Activated CD4-positive, alpha-beta T cell treated with anti-CD3 and anti-CD28 coated beads for 24 hours (primary cell): Measurements from ENCODE around the gene TMEM218.
"Not testable (repeated sequence)": the region's sequence is repeated elsewhere in the genome, so short reads cannot be mapped to it uniquely, and the experiment has no call there.

Experiments used
- DNase-seq, 2 donors: peaks; one replicate each; pipeline ENCODE4 v3.0.0-alpha.2; 2020; ENCODE audit warnings: low read depth in 2 of 2

TMEM218 gene

DNA sequence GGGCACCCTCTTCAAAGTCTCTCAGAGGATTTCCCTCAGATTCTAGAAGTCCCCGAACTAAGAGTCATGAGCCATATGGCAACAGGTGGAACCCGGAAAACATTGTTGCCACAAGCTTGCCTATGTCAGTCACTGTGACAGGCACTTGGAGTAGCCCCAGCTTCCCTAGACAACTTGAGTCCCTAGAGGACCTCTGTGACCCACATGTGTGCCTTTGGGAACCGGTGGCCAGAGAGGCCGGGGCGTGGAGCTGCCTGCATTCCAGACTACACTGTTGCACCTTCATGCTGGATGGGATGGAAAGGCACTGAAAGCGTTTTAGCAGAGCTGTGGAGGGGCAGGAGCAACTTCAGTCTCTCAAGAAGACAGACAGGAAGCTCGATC lies 36.2 kb downstream of the TMEM218 start:
- DNase-seq: no peak

DNA sequence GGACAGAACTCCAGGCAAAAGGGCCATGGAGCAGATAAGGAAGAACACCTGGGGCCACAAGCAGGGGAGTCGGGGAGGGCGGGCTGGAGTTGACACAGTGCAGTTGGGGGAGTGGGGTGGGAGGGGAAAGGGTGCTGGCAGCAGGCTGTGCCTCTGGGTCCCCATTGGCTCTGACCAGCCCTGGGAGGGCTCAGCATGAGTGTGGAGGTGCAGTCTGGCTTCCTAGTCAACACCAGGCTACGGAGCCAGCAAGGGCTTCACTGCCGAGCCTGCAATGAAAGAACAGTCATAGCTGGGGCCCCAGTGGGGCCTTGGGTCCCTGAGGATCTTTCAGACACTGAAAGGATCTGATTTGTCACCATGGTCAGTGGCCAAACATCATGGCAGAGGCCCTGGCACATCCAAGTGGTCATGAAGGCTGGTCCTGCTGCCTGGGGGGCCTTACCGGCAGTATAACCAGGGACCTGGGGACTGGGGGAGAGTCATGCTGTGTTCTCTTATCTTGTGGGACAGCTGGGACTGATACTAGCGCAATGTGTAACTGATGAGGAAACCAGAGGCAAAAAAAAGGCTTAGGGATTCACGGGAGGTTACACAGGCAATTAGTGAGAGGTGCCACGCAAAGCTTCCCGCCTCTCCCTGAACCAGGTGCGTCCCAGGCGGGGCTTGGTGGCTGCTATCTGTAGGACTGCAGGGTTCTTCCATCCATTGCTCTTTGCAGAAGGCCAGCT lies 36.8 kb downstream of the TMEM218 start:
- DNase-seq: no peak

DNA sequence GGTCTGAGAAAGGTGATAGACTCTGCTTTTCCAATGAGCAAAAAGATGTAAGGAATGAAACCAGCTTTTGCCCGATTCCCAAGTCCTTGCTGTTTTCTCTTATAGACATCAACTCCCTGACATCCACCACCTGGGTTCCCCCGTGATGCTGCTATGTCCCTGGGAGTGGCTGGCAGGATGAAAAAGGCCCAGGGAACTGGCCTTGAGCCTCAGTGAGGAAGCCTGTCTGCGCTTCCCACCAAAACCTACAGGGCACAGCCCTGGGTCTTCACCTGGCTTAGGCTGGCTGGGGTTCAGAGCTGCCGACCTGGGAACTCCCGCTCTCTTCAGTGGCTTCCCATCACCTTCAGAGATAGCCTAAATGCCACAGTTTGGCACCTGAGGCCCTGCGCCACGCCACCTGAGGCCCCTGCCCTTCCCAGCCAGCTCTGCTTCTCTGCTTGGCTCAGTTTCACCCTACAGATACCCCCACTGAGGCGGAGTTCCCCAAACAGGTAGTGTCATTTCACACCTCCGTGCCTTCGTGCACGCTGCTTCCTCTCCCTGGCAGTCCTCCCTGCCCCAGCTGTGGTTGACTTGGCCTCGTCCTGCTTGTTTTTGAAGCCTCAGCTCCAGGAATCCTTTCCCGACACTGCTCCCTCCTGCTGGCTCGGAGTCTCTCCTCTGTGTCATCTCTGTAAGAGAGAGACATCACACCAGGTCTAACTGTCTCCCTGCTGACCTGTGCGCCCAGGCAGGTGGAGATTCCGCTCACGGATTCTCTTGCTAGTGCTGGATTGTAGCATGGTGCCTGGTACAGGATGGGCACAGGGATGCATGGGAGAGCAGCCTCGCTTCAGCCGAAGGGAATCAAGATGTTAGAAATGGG lies 37.6 kb downstream of the TMEM218 start:
- DNase-seq: no peak

DNA sequence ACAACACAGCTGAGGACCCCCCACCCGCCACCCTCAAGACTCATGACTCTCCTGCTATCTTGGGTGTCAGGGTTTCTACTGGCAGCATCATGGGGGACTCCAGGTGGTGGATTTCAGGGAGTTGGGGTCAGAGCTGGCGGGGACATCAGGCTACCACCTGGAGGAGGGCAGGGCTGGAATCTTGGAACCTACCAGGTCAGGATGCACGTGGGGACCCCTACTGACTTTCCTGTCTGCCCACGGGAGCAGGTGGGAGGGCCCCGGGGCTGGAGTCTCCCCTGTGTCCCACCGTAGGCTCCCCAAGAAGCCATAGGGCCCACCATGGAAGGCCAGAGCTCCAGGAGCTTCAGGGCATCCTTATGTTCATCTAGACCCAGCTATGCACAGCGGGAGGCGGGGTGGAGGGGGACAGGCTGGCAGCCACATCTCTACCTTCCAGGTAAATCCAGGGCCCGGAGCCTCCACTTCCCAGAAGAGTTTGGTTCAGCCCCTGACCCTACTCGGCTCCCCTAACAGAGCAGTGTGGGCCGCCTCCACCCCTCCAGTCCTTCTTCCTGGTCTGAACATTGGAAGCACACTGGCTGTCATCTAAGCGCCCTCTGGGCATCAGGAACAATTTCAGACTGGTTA lies 38.4 kb downstream of the TMEM218 start:
- no peak for DNase-seq

DNA sequence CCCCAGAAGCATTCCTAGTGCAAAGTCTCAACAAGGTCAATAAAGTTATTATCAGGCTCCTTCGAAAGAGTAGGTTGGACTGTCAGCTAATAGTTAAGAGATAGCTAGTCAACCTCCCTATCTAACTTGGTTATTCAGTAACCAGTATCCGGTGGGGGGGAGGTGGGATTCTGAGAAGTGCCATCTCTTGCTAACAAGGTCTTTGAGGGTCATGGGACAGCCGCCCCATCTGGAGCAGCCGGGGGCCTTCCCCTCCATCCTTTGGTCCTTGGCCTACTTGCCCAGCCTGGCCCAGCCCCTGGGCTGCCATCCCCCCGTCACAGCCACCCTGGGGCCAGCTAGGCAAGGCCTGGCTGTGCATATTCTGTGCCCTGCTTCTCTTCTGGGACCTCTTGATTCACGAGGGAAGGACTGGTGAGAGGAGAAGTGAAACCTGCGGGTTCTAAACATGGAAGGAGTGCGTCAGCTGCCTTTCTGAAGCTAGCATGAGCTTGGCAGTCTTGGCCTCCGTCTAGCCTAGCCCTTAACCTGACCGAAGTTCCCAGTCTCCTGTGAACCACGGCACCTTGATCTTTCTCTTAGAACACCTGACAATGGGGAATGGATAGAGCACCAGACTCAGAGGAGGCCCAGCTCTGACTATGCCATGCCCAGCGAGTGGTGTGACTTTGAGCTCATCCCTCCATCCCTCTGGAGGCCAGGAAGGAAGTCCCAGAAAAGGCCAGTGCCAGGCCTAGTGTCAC lies 39.0 kb downstream of the TMEM218 start:
- no peak for DNase-seq

DNA sequence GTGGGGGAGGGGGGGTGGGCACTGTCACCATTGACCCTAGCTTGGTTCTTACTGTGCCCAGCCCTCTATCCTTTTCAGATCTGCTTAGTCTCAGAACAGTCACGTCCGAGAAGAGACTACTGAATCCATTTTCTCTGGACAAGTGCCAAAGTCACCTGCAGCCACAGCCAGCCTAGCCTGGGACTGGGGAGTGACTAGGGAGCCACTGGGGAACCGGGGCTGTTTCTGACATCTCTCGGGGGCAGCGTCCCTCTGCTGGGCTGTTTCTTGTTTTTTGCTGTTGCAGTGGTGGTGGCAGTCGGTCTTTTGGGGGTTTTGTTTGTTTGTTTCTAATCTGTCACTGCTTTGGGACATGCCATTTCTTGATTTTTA lies 39.6 kb downstream of the TMEM218 start:
- DNase-seq: no peak

DNA sequence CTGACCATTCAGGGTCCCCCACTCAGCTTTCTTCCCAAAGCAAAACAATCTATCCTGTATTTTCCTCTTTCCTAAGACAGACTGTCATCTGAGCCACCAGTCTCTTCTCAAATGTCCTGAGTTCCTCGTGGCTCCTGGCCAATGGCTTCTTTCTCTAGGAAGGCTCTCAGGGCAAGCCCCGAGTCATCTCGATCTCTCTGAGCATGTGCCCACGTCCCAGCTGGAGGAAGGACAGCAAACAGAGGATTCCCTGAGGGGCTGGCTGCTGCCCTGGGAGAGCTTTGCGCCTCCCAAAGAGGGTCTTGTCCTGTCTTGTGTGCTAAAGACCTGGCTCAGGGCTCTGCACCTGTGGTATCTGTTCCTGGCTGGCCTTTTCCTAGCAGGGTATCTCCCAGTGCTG lies 40.0 kb downstream of the TMEM218 start:
- no peak for DNase-seq

DNA sequence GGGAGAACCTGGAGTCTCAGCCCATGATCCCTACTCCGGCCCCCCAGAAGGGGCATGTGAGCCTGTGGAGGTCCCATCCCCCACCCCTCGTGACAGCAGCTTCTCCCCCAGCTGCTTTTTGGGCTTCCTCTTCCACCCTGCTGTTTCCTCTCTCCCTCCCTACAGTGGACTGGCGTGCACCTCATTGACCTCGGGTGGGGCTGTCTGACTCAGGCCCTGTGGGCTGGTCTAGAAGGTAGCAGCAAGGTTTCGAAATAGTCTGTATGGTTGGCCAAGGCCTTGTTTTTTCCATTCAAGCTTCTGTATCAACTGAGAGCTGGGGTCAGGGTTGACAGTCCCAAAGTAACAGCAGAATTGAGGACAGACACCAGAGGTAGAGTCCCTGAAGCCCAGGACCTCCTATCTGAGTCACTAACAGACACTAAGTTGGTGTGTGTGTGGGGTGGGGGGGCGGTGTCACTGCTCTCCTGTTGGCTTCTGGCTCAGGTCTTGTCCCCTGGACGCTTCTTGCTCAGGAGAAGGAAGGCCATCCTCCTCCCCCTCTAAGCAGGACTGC lies 40.6 kb downstream of the TMEM218 start:
- no peak for DNase-seq

DNA sequence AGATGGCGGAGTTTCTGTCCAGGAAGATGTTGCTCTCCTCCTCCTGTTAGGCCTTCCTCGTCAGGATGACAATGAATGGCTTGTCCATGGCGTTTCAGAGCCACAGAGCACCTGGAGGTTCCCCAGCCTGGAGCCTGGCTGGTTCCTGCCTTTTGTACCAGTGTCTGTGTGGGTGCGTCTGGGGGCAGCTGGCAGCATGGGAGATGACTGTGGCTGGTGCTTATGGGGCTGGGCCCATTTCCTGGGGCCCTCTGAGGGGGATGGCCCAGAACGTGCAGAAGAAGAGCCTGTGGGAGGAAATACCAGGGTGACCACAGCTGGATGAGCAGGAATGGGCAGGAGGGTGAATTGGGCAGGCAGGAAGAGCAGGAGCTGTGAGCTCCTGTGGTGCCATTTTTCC lies 41.6 kb downstream of the TMEM218 start:
- no peak for DNase-seq

DNA sequence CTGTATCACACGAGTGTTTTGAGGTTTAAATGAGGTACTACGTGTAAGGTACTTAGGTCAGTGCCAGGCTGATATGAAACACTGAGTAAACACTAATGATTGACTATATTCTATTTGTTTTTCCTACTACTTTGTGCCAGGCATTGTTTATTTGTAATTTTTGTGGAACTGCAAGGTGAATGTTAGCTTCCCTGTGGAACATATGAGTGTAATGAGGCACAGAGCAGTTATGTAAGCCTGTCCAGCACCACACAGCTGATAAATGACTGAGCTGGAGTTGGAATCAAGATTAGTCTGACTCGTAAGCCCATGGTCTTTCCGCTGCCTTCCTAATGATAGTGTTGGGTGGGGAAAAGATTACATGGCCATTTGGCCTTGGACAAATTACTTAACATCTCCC lies 42.4 kb downstream of the TMEM218 start:
- no peak for DNase-seq

DNA sequence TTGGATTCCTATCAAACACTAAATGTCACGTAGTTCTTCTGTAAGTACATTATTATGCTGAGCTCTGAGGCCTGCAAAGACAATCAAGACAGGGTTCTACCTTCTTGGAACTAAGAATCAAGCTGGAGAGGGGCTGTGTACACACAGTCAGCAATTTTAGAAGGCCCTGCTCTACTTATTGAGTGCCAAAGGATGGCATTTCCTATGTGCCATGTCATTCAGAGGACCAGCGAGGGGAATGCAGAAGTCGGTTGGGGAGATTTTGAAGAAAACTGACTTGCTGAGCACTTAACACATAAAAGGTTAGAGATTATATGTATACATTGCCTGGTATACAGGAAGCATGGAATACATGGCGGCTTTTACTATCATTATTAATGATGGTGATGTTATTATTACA lies 43.1 kb downstream of the TMEM218 start:
- DNase-seq: no peak

DNA sequence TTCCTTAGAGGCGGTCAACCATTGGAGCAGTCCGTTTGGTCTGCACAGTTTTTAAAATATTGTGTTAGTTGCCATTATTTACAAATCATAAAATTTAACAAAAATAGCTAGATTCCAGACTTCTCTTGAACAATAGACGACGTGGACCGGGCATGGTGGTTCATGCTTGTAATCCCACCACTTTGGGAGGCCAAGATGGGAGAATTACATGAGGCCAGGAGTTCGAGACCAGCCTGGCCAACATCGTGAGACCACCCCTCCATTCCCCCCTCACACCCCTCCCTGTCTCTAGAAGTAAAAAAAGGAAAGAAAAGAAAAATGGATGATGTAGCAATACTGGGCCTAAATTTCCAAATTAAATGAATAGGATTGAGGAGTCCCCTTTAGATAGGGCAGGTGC lies 47.4 kb downstream of the TMEM218 start:
- DNase-seq: no peak

DNA sequence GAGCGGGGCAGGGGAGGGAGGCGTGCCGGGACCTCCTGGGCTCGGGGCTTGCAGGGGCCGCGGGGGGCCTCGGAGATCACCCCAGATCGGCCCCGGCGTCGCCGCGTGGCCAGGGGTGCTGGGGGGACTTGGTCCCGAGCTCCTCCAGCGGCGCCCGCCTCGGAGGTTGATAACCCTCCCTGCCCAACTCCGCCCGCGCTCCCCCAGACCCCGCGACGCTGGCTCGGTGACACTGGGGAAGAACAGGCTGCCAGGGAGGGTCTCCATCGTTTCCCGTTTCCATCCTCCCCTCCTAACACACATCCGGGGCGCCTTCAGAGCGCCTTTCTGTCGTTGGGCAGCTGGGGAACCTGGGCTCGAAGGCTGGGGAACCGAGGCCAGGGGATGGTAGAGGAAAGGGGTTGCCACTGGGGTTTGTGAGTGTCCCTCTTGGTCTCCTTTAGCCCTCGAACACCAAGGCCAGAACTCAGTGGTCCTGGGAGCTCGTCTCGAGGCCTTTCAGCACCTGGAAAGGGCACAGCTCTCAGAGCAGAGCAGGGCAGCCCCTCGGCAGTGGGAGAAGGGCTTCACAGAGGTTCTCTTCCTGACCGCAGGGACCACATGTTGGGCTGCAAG lies 47.9 kb downstream of the TMEM218 start:
- no peak for DNase-seq

DNA sequence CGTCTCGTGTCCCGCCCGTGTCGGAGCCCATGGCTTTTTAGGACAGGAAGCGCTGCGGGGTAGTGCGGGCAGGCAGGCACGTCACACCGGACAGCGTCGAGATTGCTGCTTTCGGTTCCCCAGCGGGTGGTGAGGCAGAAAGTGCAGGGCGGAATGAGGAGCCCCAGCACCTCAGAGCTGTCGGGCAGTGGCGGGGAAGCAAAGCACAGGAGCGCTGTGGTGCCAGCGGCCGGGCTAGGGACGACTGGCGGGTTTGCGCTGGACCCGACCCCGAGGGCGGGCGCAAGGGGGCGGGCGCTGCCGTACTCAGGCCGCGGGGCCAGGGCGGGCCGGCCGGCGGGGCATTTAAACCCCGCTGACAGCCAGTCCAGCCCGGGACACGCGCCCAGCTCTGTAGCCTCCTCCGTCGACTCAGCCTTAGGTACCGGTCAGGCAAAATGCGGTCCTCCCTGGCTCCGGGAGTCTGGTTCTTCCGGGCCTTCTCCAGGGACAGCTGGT lies 48.4 kb downstream of the TMEM218 start, which contains the start of gene SLC37A2:
Gene SLC37A2 (plus strand): TSS at position 375 of the 498 bp plus-strand sequence. CDS start 63 bp downstream, at position 438.
- peak in 1 of 2 donors; percentile 32 for DNase-seq

DNA sequence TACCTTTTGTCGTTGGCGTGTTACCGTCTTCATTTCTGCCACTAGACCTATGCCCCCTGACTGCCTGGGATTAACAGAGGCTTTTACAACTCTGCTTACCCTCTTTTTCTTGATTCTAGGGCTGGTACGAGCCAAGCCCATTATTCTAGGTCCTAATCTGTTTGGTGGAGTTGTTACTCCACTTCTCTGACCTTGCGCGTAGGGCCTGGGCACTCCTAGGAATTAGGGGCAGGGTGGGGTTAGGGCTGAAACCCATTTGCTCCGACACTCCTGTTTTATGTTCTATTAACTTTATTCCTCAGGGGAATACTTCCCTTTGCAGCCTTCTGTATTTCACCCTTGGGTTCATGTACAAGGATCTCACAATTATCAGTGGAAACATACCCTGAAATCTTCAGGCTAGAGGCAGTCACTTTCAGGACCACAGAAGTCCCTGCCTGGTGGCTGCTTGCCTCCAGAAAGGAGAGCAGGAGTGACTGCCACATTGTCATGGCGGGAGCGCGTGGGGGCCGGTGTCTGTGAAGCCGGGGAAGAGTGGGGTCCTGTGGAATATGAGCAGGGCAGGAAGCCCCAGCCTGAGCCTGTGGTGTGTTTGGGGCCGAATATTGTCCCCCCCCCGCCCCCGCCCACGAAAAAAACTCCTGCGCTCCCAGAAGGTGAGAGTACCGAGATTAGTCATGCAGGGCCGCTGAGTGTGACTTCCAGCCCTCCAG lies 49.1 kb downstream of the TMEM218 start:
- no peak for DNase-seq

DNA sequence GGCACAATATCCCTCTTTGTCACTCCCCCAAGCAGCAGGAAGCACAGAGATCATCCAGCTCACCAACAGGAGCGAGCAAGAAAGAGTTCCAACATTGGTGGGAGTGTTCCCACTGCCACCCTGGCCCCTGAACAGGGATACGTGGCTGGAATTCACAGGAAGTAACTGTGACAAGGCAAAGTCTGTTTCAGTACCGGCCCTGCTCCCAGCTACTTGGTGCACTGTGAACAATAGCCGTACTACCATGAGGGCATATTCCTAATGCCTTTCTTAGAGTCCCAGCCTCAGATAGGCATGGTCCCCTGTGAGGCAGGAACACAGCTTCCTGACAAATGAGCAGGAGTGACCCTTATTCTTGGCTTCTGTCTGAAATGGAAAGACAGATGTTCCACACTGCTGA lies 50.1 kb downstream of the TMEM218 start:
- no peak for DNase-seq

DNA sequence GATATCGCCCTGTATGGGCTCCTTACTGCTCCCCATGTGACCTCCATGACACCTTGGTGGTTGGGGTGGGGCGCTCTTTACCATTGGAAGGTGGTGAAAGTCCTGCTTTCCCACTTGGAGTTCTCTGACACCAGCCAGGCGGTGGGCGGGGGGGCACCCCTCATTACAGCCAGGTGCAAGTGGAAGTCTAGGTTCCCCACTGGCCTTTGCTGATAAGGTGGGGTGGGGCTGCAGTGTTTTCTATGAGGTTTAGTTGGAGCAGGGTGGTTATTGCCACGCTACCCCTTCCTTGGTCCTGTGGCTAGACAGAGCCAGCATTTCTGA lies 53.8 kb downstream of the TMEM218 start:
- DNase-seq: no peak

DNA sequence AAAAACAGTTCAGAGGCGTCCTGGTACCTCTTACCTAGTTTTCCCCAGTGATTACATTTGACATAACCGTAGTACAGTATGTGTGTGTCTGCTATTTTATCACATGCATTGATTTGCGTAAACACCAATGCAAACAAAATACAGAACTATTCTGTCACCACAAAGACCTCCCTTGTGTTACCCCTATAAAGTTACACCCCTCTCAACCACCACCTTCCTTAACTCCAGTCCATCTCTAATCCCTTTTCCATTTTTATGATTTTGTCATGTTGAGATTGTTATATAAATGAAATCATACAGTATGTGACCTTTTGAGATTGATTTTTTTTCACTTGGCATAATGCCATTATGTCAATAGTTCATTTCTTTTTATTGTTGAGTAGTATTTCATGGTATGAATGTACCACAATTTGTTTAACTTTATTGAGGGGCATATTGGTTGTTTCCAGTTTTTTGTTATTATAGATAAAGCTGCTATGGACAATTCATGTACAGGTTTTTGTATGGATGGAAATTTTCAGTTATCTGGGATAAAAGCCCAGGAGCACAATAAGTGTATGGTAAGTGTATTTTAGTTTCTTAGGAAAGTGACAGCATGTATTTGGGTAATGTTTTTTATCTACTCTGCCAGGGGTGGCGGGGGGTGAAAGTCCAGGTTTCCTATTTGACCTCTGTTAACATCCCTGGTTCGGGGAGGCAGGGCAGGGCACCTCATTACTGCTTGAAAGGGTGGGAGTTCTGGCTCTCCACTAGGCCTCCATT lies 54.3 kb downstream of the TMEM218 start:
- no peak for DNase-seq

DNA sequence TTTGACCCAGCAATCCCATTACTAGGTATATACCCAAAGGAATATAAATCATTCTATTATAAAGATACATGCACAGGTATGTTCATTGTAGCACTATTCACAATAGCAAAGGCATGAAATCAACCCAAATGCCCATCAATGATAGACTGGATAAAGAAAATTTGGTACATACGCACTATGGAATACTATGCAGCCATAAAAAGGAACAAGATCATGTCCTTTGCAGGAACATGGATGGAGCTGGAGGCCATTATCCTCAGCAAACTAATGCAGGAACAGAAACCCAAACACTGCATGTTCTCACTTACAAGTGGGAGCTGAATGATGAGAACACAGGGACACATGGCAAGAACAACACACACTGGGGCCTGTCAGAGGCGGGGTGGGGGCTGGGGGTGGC lies 55.3 kb downstream of the TMEM218 start:
- not testable (repeated sequence) for DNase-seq
